Measurements from ENCODE around the gene NRROS. TPM values are rescaled to one million over a fixed set of nuclear protein-coding genes. Genes with fewer than 3 reads are reported as not detected.
A peak's percentile ranks its signal among the peaks of the same experiment; 100 is the strongest.

Gene NRROS
- total and polyA plus RNA-seq, 10 of the 15 experiments (the other 5 are each of a cell fraction or from before 2014, with no cell fraction given): 0.35 to 42.2 (median 12.6) TPM

DNA sequence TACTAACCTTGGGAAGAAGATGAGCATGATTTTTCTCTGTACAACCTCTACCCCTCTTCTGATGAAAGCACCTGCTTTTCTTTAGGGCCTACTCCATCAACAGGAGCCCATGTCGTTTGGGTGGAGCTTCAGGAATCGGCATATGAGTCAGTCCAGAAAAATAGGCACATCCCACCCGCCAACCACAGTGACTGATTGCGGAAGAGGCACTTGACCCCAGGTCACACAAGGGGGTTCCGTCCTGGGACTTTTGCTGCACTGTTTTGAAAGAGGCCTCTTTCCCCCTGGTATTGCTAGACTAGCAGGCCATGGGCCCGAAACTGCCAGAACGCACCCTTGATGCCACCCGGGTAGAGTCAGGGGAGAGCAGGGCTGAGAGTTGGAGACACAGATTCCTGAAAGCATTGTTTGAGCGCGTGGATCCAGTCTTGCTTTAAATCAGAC lies 19.3 kb upstream of the NRROS start (continued):
- no peak for TF ChIP-seq NBN (IDR thresholded peaks at IDR 0.05)
- TF ChIP-seq PKNOX1 (IDR thresholded peaks at IDR 0.05): peak; percentile 37; the same call in 1 of the 2 replicates
- TF ChIP-seq FOS (IDR thresholded peaks at IDR 0.05; ENCODE audit: borderline replicate concordance, extremely low read depth, insufficient read length): no peak
- no peak for TF ChIP-seq RB1 (IDR thresholded peaks at IDR 0.05; ENCODE audit: borderline replicate concordance)
- TF ChIP-seq BHLHE40 (IDR thresholded peaks at IDR 0.05; ENCODE audit: borderline replicate concordance in 1 of 2, low read depth in 2 of 2, low read length in 1 of 2): peak; percentile 55 to 61; a peak in 3 of 4 replicates
- TF ChIP-seq MEF2B (IDR thresholded peaks at IDR 0.05; ENCODE audit: partially characterized antibody, poor library complexity, severe bottlenecking): peak; percentile 22
- TF ChIP-seq SP1 (IDR thresholded peaks at IDR 0.05; ENCODE audit: low read depth, low read length): peak; percentile 72

DNA sequence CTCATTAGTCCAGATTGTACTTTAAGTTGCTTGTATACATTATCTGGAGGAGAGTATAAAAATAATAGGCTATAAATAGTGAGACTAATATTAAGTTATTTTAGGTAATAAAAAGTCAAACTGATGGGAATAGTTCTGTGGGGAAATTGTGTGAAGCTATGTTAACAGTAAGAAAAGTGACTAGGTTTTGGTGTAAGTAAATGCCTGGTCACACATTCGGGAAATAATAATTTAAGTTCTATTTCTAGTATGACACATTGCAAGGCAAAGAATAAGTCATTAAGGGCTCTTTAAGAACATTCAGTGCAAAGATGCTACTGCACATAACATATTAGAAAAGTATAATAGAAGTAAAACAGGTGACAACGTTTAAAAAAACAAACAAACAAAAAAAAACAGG lies 18.8 kb upstream of the NRROS start:
- H3K9me3 ChIP-seq (replicated peaks; ENCODE audit: control insufficient read depth, insufficient read depth, low read length): no peaks in the 10 kb centered on the region
- intact Hi-C loops (cut with micrococcal nuclease; ENCODE audit: unreplicated experiment): no loop called here
- BruUV-seq (replicated peaks): no TSS peak
- WGBS (ENCODE audit: insufficient coverage, insufficient replicate concordance, low lambda C conversion rate, missing lambda C conversion rate): 30% methylated on average over 2 of the region's 2 CpGs
- ChIA-PET RAD21 (ENCODE audit: unreplicated experiment) (no interaction called here), CTCF (interaction anchor here (1.2 to 2.4 kb wide), 2 partner anchors 12 to 64 kb away, joined by 3 to 7 read pairs; no protein-coding TSS in a partner anchor), POLR2A (interaction anchor here (1.0 to 2.4 kb wide), 2 partner anchors 11 to 24 kb away, joined by 4 to 7 read pairs; no protein-coding TSS in a partner anchor), SMC1A (ENCODE audit: uncharacterized antibody, unreplicated experiment) (interaction anchor here (1.0 kb wide), 1 partner anchor 22 kb away, joined by 4 read pairs; no protein-coding TSS in a partner anchor)
- DNase-seq (ENCODE audit: low read depth, low spot score) (no peak), FAIRE-seq (no peak), ATAC-seq (no peak)
- H3K4me2 ChIP-seq (ENCODE audit: control insufficient read depth, insufficient read depth): peak overlapping the region; percentile 78
- peaks cover 23% of the 10 kb centered on the region for H3K4me1 ChIP-seq (ENCODE audit: control insufficient read depth, insufficient read depth, low read length)
- no peak overlapping the region for H3K9ac ChIP-seq (ENCODE audit: control insufficient read depth, insufficient read depth, low read length)
- in situ Hi-C loops (cut with MboI): no loop called here
- no peaks in the 10 kb centered on the region for H3K79me2 ChIP-seq (ENCODE audit: control insufficient read depth, insufficient read depth, low read length)
- peak overlapping the region; percentile 71; the same call in 1 of the 2 replicates for H2AFZ ChIP-seq (ENCODE audit: control insufficient read depth, low read depth, low read length)
- peak overlapping the region; percentile 63 for H3K27ac ChIP-seq (ENCODE audit: control insufficient read depth, insufficient read depth)
- no peaks in the 10 kb centered on the region for H3K27me3 ChIP-seq (replicated peaks in 1 of 2; ENCODE audit: control insufficient read depth in 2 of 2, insufficient read depth in 2 of 2, low read length in 1 of 2)
- no peaks in the 10 kb centered on the region for H3K36me3 ChIP-seq (ENCODE audit: control insufficient read depth in 2 of 2, insufficient read depth in 2 of 2, low read length in 1 of 2)
- no peak overlapping the region for H3K4me3 ChIP-seq
- TF ChIP-seq YBX1 (IDR thresholded peaks at IDR 0.05): no peak
- TF ChIP-seq NRF1 (conservative IDR thresholded peaks at IDR 0.05; ENCODE audit: low read depth, low read length): no peak
- TF ChIP-seq BCLAF1 (IDR thresholded peaks at IDR 0.05): no peak
- TF ChIP-seq KAT2A (conservative IDR thresholded peaks at IDR 0.05; ENCODE audit: control insufficient read depth, low read depth, low read length): no peak
- no peak for TF ChIP-seq NR2C1 (IDR thresholded peaks at IDR 0.05)
- TF ChIP-seq HDAC2 (IDR thresholded peaks at IDR 0.05): no peak
- no peaks in the 10 kb centered on the region for H4K20me1 ChIP-seq (ENCODE audit: control insufficient read depth, insufficient read depth)

Data from GM12878 (cell line).